T-helper 1 cell (primary cell): ENCODE measurements around the gene IMPACT.

Experiments used
- DNase-seq, 5 donors: peaks; one replicate each; pipeline ENCODE4 v3.0.0-alpha.2; 2012 to 2020
- total RNA-seq, 4 donors: gene quantifications; one replicate each; lab custom pipeline; 2026; lab: John Stamatoyannopoulos, UW

The IMPACT gene
- 11.5 to 18.8 (median 14.4) reads per million in 4 donors for total RNA-seq

- DNase-seq: peak; percentile 58 to 82 (median 64)
Measured at GRCh38 chr18:24426398-24427294, at the start of gene IMPACT. Gene IMPACT, plus strand, starts transcription at chr18:24426670. Its CDS starts 87 bp downstream, at chr18:24426757.

- no peak for DNase-seq
Measured at GRCh38 chr18:24378598-24378997, 47.9 kb upstream of the IMPACT start.

- DNase-seq: no peak
Measured at GRCh38 chr18:24380163-24380747, 46.2 kb upstream of the IMPACT start.

- DNase-seq: no peak
Measured at GRCh38 chr18:24381126-24381525, 45.3 kb upstream of the IMPACT start.

- DNase-seq: no peak
Measured at GRCh38 chr18:24386681-24387080, 39.8 kb upstream of the IMPACT start.

GRCh38 chr18:24388957-24389356 lies 37.5 kb upstream of the IMPACT start:
- no peak for DNase-seq

GRCh38 chr18:24395049-24395795 lies 31.2 kb upstream of the IMPACT start:
- no peak for DNase-seq

GRCh38 chr18:24396082-24396633 lies 30.3 kb upstream of the IMPACT start:
- DNase-seq: no peak

GRCh38 chr18:24397131-24397693 lies 29.3 kb upstream of the IMPACT start:
- peak in 3 of 5 donors; percentile 3 to 33 (median 13) for DNase-seq

- peak; percentile 55 to 83 (median 68) for DNase-seq
Measured at GRCh38 chr18:24397694-24398368, 28.6 kb upstream of the IMPACT start, which contains the start of gene OSBPL1A. Gene OSBPL1A, minus strand, starts transcription at chr18:24397824. Its CDS starts 20,291 bp downstream, at chr18:24377533.

GRCh38 chr18:24398540-24398939 lies 27.9 kb upstream of the IMPACT start:
- DNase-seq: no peak

- no peak for DNase-seq
Measured at GRCh38 chr18:24400587-24400986, 25.9 kb upstream of the IMPACT start.

- no peak for DNase-seq
Measured at GRCh38 chr18:24402209-24402785, 24.2 kb upstream of the IMPACT start.

- no peak for DNase-seq
Measured at GRCh38 chr18:24403076-24403475, 23.4 kb upstream of the IMPACT start.

- DNase-seq: no peak
Measured at GRCh38 chr18:24404591-24404990, 21.9 kb upstream of the IMPACT start.

GRCh38 chr18:24408496-24408895 lies 18.0 kb upstream of the IMPACT start:
- DNase-seq: no peak

- DNase-seq: no peak
Measured at GRCh38 chr18:24413148-24413547, 13.3 kb upstream of the IMPACT start.

- peak in 1 of 5 donors; percentile 75 for DNase-seq
Measured at GRCh38 chr18:24414349-24415003, 12.0 kb upstream of the IMPACT start.

GRCh38 chr18:24417480-24417879 lies 9.0 kb upstream of the IMPACT start:
- no peak for DNase-seq

GRCh38 chr18:24420551-24420950 lies 5.9 kb upstream of the IMPACT start:
- DNase-seq: no peak

- no peak for DNase-seq
Measured at GRCh38 chr18:24421831-24422230, 4.6 kb upstream of the IMPACT start.
